Fibroblast of gingiva (primary cell): ENCODE measurements around the gene STRAP.
A peak's percentile ranks its signal among the peaks of the same experiment; 100 is the strongest.

Source experiments
- DNase-seq: peaks from one replicate; pipeline ENCODE4 v3.0.0-alpha.2; 2011; ENCODE audit warnings: low read depth

The STRAP gene

GRCh38 chr12:15882118-15882971 lies at the start of gene STRAP:
Gene STRAP, plus strand, starts transcription at chr12:15882387. Its CDS starts 321 bp downstream, at chr12:15882708.
- DNase-seq = peak; percentile 97

- DNase-seq = peak; percentile 43
These were observed 47.6 kb upstream of the STRAP start for GRCh38 chr12:15834575-15834974.

GRCh38 chr12:15837141-15837790 lies 44.9 kb upstream of the STRAP start:
- peak; percentile 61 for DNase-seq

GRCh38 chr12:15839041-15839440 lies 43.1 kb upstream of the STRAP start:
- DNase-seq = no peak

- no peak for DNase-seq
These were observed 42.5 kb upstream of the STRAP start for GRCh38 chr12:15839682-15840081.

DNA sequence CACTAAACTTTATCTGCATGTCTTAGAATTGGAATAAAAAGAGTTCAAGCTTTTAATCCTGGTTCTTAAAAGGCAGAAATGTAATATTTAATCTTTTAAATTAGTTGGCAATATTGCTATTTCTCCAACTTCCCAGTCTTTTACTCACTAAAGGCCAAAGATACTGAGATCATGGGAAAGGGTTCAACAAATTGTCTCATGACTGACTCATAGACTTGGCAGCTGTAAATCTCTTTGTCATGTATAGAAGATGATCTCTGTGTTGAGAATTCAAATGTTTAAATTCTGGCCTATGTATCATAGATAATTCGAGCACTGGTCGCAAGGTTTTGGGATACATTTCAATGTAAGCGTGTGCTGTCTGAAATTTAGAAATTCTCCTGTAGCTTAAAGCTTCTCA lies 40.1 kb upstream of the STRAP start:
- peak; percentile 80 for DNase-seq

DNA sequence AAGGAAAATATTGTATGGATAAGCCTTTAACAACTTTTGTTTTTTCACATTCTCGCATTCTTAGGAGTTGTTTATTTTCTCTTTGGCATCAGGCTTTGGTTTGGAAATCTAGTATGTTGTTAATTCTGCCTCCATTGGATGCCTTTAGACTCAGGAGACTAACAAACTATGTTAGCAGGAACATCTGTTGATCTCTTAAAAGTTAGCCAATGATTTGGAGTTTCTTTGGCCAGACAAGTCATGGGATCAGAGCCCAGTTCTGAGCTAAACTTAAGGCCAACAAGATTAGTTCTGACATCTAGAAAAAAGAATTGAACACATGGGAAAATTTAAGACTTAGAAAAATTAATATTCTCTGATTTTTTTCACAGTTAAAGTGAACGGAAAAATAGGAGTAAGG lies 35.3 kb upstream of the STRAP start:
- DNase-seq = peak; percentile 95

GRCh38 chr12:15848606-15849005 lies 33.6 kb upstream of the STRAP start:
- no peak for DNase-seq

DNA sequence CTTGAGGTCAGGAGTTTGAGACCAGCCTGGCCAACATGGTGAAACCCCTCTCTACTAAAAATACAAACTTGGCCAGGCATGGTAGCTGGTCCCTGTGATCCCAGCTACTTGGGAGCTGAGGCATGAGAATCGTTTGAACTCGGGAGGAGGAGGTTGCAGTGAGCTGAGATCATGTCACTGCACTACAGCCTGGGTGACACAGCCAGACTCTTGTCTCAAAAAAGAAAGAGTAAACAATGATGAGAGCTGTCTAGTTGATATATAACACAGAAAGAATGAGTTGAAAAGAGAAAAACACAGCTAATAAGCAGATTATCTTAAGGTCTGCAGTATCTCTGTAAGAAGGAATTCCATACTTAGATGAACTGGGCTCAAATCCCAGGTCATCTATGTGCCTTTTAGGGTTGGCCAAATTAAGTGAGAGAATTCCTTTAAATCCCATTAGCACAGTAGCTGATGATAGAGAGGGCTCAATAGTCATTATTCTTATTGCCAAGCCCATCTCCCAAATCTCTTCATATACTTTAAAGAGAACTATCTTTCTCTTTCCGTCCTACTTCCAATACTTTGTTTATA lies 31.1 kb upstream of the STRAP start:
- no peak for DNase-seq

DNA sequence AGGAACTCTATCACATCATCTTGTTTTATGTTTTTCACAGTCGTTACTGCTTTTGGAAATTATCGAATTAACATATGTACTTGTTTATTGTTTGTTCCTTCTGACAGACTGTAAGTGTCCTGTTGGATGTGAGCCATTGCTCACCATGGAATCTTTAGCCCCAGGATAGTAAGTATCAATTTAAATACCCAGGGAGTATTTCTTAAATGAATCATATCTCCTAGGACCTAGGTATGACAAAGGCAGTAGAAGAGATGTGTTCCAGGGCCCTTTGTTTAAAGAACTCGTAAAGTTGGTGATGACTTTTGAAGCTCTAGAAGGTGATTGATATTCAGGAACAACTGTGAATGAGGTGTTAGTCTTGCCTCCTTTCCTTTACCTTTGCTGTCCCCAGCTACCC lies 30.3 kb upstream of the STRAP start:
- no peak for DNase-seq

DNA sequence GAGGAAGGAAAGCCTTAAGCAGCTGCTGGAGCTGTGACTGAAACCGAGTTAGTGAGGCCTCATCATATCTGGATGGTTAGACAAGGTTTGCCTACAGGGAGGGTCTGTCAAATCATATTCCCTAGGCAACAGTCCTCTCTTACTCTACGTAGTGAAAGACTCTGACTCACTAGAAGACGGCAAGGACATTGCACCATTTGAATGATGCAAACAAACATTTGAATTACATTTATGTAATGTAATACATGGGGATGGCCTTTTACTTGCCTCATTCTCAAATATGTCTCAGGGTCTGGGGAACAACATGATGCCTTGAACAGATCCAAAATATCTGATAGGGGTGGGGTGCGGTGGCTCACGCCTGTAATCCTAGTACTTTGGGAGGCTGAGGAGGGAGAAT lies 29.8 kb upstream of the STRAP start:
- DNase-seq = peak; percentile 96

DNA sequence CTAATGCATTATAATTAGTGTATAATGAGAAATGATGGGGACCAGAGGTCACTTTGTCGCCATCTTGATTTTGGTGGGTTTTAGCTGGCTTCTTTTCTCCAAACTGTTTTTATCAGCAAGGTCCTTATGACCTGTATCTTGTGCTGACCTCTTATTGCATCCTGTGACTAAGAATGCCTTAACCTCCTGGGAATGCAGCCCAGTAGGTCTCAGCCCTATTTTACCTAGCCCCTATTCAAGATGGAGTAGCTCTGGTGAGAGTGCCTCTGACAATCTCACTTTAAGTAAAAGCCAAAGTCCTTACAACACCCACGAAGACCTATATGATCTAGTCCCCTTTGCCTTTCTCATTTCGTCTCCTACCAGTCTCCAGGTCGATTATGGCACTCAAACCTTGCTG lies 28.3 kb upstream of the STRAP start:
- no peak for DNase-seq

- DNase-seq = no peak
These were observed 27.3 kb upstream of the STRAP start for GRCh38 chr12:15854916-15855315.

- DNase-seq = peak; percentile 73
These were observed 26.5 kb upstream of the STRAP start for GRCh38 chr12:15855646-15856045.

- peak; percentile 62 for DNase-seq
These were observed 25.8 kb upstream of the STRAP start for GRCh38 chr12:15856097-15856982.

GRCh38 chr12:15858353-15858752 lies 23.8 kb upstream of the STRAP start:
- no peak for DNase-seq

- DNase-seq = peak; percentile 38
These were observed 23.1 kb upstream of the STRAP start for GRCh38 chr12:15859116-15859515.

- peak; percentile 10 for DNase-seq
These were observed 20.8 kb upstream of the STRAP start for GRCh38 chr12:15861404-15861803.

GRCh38 chr12:15862840-15863239 lies 19.3 kb upstream of the STRAP start:
- no peak for DNase-seq

GRCh38 chr12:15863372-15863771 lies 18.8 kb upstream of the STRAP start:
- DNase-seq = no peak

DNA sequence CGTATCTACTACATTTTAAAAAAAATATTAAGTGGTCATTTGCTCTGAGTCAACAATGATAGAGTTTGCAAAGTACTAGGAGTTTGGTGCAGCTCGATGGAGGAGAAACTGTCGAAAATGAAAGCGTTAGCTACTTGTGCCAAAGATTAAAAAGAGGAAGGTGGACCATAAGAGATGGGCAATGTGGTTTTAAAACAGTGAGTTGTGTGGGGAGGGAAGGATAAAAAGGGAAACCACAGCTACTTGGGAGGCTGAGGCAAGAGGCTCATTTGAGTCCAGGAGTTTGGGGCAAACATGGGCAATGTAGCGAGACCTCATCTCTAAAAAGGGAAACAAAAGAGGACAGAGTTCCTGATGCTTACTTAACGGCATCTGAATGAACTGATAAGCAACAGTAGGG lies 18.2 kb upstream of the STRAP start:
- no peak for DNase-seq

DNA sequence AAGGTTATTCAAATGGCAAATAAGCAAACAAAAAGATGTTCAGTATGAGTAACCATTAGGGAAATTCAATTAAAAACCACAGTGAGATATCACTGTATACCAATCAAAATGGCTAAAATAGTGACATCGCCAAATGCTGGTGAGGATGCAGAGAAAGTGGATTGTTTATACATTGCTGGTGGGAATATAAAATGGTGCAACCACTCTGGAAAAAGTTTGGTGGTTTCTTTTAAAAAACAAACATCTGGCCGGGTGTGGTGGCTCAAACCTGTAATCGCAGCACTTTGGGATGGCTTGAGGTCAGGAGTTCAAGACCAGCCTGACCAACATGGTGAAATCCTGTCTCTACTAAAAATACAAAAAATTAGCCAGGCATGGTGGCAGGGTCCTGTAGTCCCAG lies 14.0 kb upstream of the STRAP start:
- no peak for DNase-seq
